Measurements from ENCODE around the gene VIPAS39.

VIPAS39 gene

GRCh38 chr14:77469539-77469938, 12.1 kb upstream of the VIPAS39 start:
- H3K27me3 ChIP-seq (ENCODE audit: insufficient read depth, low read length) = no peaks in the 10 kb centered on the region
- no peak overlapping the region for H3K23ac ChIP-seq (ENCODE audit: low read length)
- H3K9ac ChIP-seq (ENCODE audit: low read length) = no peak overlapping the region
- WGBS (ENCODE audit: extremely low coverage, insufficient coverage, insufficient read length) = no CpG with 5 or more reads among the region's 1 CpG
- H3K9me3 ChIP-seq (ENCODE audit: insufficient read depth, low read depth, low read length) = no peaks in the 10 kb centered on the region
- H2AK5ac ChIP-seq (ENCODE audit: low read length) = no peak overlapping the region
- H3K18ac ChIP-seq (ENCODE audit: low read length) = no peak overlapping the region
- H3K79me2 ChIP-seq (ENCODE audit: control insufficient read depth, insufficient read depth, low read length, poor library complexity) = no peaks in the 10 kb centered on the region
- no peak overlapping the region for H2BK120ac ChIP-seq (ENCODE audit: insufficient read depth, low read length, poor library complexity)
- no peak overlapping the region for H4K8ac ChIP-seq (ENCODE audit: low read depth, low read length)
- H2BK12ac ChIP-seq (ENCODE audit: low read length) = no peak overlapping the region
- no peak overlapping the region for H3K4ac ChIP-seq (ENCODE audit: low read depth, low read length)
- H4K91ac ChIP-seq (ENCODE audit: low read depth, low read length) = no peak overlapping the region
- H3K4me1 ChIP-seq (ENCODE audit: control insufficient read depth in 1 of 2, insufficient read depth in 2 of 2, low read length in 2 of 2) = no peaks in the 10 kb centered on the region
- H3K4me2 ChIP-seq (ENCODE audit: low read length) = no peak overlapping the region
- no peak overlapping the region for H2BK5ac ChIP-seq (ENCODE audit: low read depth, low read length, poor library complexity)
- no peak overlapping the region for H3K14ac ChIP-seq (ENCODE audit: low read length)
- peak in 1 of 2 donors; percentile 61 for DNase-seq
- no peak overlapping the region for H2AFZ ChIP-seq (ENCODE audit: insufficient read depth, low read length, poor library complexity)
- H3K36me3 ChIP-seq (ENCODE audit: control insufficient read depth in 1 of 2, insufficient read depth in 2 of 2, low read length in 2 of 2) = peaks cover 24 to 36% of the 10 kb centered on the region in 2 experiments
- H3K79me1 ChIP-seq (ENCODE audit: low read length) = no peaks in the 10 kb centered on the region
- H3K27ac ChIP-seq (ENCODE audit: low read depth, low read length) = no peak overlapping the region
- H4K12ac ChIP-seq (ENCODE audit: low read depth, low read length) = no peak overlapping the region
- H3K4me3 ChIP-seq (ENCODE audit: low read depth, low read length) = no peak overlapping the region

- Histone ChIP-seq H3K4me1 (ENCODE audit: control insufficient read depth in 1 of 2, insufficient read depth in 2 of 2, low read length in 2 of 2) (no peaks in the 10 kb centered on the region), H3K14ac (ENCODE audit: low read length) (no peak overlapping the region), H2BK120ac (ENCODE audit: insufficient read depth, low read length, poor library complexity) (no peak overlapping the region), H3K27ac (ENCODE audit: low read depth, low read length) (no peak overlapping the region), H3K4me2 (ENCODE audit: low read length) (no peak overlapping the region), H2AFZ (ENCODE audit: insufficient read depth, low read length, poor library complexity) (no peak overlapping the region), H4K91ac (ENCODE audit: low read depth, low read length) (no peak overlapping the region), H3K79me2 (ENCODE audit: control insufficient read depth, insufficient read depth, low read length, poor library complexity) (no peaks in the 10 kb centered on the region), H2AK5ac (ENCODE audit: low read length) (no peak overlapping the region), H3K36me3 (ENCODE audit: control insufficient read depth in 1 of 2, insufficient read depth in 2 of 2, low read length in 2 of 2) (peaks cover 25 to 40% of the 10 kb centered on the region in 2 experiments), H3K27me3 (ENCODE audit: insufficient read depth, low read length) (no peaks in the 10 kb centered on the region), H3K23ac (ENCODE audit: low read length) (no peak overlapping the region), H4K8ac (ENCODE audit: low read depth, low read length) (no peak overlapping the region), H2BK12ac (ENCODE audit: low read length) (no peak overlapping the region), H2BK5ac (ENCODE audit: low read depth, low read length, poor library complexity) (no peak overlapping the region), H4K12ac (ENCODE audit: low read depth, low read length) (no peak overlapping the region), H3K4me3 (ENCODE audit: low read depth, low read length) (peak overlapping the region; percentile 15), H3K18ac (ENCODE audit: low read length) (no peak overlapping the region), H3K4ac (ENCODE audit: low read depth, low read length) (no peak overlapping the region), H3K9me3 (ENCODE audit: insufficient read depth, low read depth, low read length) (no peaks in the 10 kb centered on the region), H3K9ac (ENCODE audit: low read length) (no peak overlapping the region), H3K79me1 (ENCODE audit: low read length) (no peaks in the 10 kb centered on the region)
- WGBS (ENCODE audit: extremely low coverage, insufficient coverage, insufficient read length) = no CpG with 5 or more reads among the region's 14 CpGs
- DNase-seq = peak; percentile 35 to 63
Observed at GRCh38 chr14:77469067-77469505, 11.7 kb upstream of the VIPAS39 start.

- H3K23ac ChIP-seq (ENCODE audit: low read length) = no peak overlapping the region
- peak in 1 of 2 donors; percentile 66 for DNase-seq
- no peak overlapping the region for H2BK12ac ChIP-seq (ENCODE audit: low read length)
- no peak overlapping the region for H3K9ac ChIP-seq (ENCODE audit: low read length)
- H3K27me3 ChIP-seq (ENCODE audit: insufficient read depth, low read length) = no peaks in the 10 kb centered on the region
- no peak overlapping the region for H3K4ac ChIP-seq (ENCODE audit: low read depth, low read length)
- H2AK5ac ChIP-seq (ENCODE audit: low read length) = no peak overlapping the region
- no peak overlapping the region for H3K18ac ChIP-seq (ENCODE audit: low read length)
- no peaks in the 10 kb centered on the region for H3K79me1 ChIP-seq (ENCODE audit: low read length)
- no peak overlapping the region for H3K14ac ChIP-seq (ENCODE audit: low read length)
- no peak overlapping the region for H4K91ac ChIP-seq (ENCODE audit: low read depth, low read length)
- no peaks in the 10 kb centered on the region for H3K4me1 ChIP-seq (ENCODE audit: control insufficient read depth in 1 of 2, insufficient read depth in 2 of 2, low read length in 2 of 2)
- H3K4me3 ChIP-seq (ENCODE audit: low read depth, low read length) = no peak overlapping the region
- no peak overlapping the region for H2BK5ac ChIP-seq (ENCODE audit: low read depth, low read length, poor library complexity)
- no CpG with 5 or more reads among the region's 5 CpGs for WGBS (ENCODE audit: extremely low coverage, insufficient coverage, insufficient read length)
- H2BK120ac ChIP-seq (ENCODE audit: insufficient read depth, low read length, poor library complexity) = no peak overlapping the region
- no peak overlapping the region for H4K8ac ChIP-seq (ENCODE audit: low read depth, low read length)
- no peak overlapping the region for H3K27ac ChIP-seq (ENCODE audit: low read depth, low read length)
- H3K4me2 ChIP-seq (ENCODE audit: low read length) = no peak overlapping the region
- H3K79me2 ChIP-seq (ENCODE audit: control insufficient read depth, insufficient read depth, low read length, poor library complexity) = no peaks in the 10 kb centered on the region
- H3K9me3 ChIP-seq (ENCODE audit: insufficient read depth, low read depth, low read length) = no peaks in the 10 kb centered on the region
- no peak overlapping the region for H2AFZ ChIP-seq (ENCODE audit: insufficient read depth, low read length, poor library complexity)
- H4K12ac ChIP-seq (ENCODE audit: low read depth, low read length) = no peak overlapping the region
- H3K36me3 ChIP-seq (ENCODE audit: control insufficient read depth in 1 of 2, insufficient read depth in 2 of 2, low read length in 2 of 2) = peaks cover 33 to 49% of the 10 kb centered on the region in 2 experiments
Observed at GRCh38 chr14:77467801-77468200, 10.4 kb upstream of the VIPAS39 start.

- Histone ChIP-seq H3K14ac (ENCODE audit: low read length) (no peak overlapping the region), H3K27ac (ENCODE audit: low read depth, low read length) (no peak overlapping the region), H3K9ac (ENCODE audit: low read length) (no peak overlapping the region), H3K4me2 (ENCODE audit: low read length) (peak overlapping the region; percentile 90), H2BK5ac (ENCODE audit: low read depth, low read length, poor library complexity) (no peak overlapping the region), H3K27me3 (ENCODE audit: insufficient read depth, low read length) (no peaks in the 10 kb centered on the region), H2AFZ (ENCODE audit: insufficient read depth, low read length, poor library complexity) (no peak overlapping the region), H3K4me3 (ENCODE audit: low read depth, low read length) (no peak overlapping the region), H3K79me2 (ENCODE audit: control insufficient read depth, insufficient read depth, low read length, poor library complexity) (peaks cover 8% of the 10 kb centered on the region), H3K79me1 (ENCODE audit: low read length) (peaks cover 9% of the 10 kb centered on the region), H3K4me1 (ENCODE audit: control insufficient read depth in 1 of 2, insufficient read depth in 2 of 2, low read length in 2 of 2) (no peaks in the 10 kb centered on the region), H3K23ac (ENCODE audit: low read length) (no peak overlapping the region), H3K18ac (ENCODE audit: low read length) (no peak overlapping the region), H4K91ac (ENCODE audit: low read depth, low read length) (no peak overlapping the region), H3K9me3 (ENCODE audit: insufficient read depth, low read depth, low read length) (no peaks in the 10 kb centered on the region), H4K12ac (ENCODE audit: low read depth, low read length) (no peak overlapping the region), H3K36me3 (ENCODE audit: control insufficient read depth in 1 of 2, insufficient read depth in 2 of 2, low read length in 2 of 2) (peaks cover 19 to 40% of the 10 kb centered on the region in 2 experiments), H2BK120ac (ENCODE audit: insufficient read depth, low read length, poor library complexity) (no peak overlapping the region), H3K4ac (ENCODE audit: low read depth, low read length) (peak overlapping the region; percentile 1), H2AK5ac (ENCODE audit: low read length) (no peak overlapping the region), H2BK12ac (ENCODE audit: low read length) (no peak overlapping the region), H4K8ac (ENCODE audit: low read depth, low read length) (no peak overlapping the region)
- DNase-seq = peak; percentile 72 to 86
- WGBS (ENCODE audit: extremely low coverage, insufficient coverage, insufficient read length) = no CpG with 5 or more reads among the region's 13 CpGs
Observed at GRCh38 chr14:77459072-77459723, 1.8 kb upstream of the VIPAS39 start.
